ENCODE results near the gene MYO10. TPM values are rescaled to one million over a fixed set of nuclear protein-coding genes. Genes with fewer than 3 reads are reported as not detected.

Gene MYO10
- total RNA-seq, 4 donors from 2014 or later, result 3.2 to 30.7 (median 22.9) TPM

DNA sequence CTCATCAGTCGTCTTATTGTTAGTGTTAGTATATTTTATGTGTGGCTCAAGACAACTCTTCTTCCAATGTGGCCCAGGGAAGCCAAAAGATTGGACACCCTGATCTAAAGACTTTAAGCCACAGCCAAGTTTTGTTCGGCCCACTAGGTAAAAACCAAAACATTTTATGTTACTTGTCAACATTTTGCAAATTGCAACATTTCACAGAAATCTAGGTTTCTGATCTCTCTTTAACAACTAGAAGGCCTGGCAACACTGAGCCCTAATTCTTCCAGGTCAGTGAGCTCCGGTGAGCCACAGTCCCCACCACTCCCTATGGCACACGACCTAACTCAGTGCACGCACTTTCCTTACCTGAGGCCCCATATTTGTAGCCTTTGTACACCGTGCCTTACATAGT lies 24.0 kb downstream of the MYO10 start:
- no peak for TF ChIP-seq POLR2A (IDR thresholded peaks at IDR 0.05)
- TF ChIP-seq, protein P1, sequence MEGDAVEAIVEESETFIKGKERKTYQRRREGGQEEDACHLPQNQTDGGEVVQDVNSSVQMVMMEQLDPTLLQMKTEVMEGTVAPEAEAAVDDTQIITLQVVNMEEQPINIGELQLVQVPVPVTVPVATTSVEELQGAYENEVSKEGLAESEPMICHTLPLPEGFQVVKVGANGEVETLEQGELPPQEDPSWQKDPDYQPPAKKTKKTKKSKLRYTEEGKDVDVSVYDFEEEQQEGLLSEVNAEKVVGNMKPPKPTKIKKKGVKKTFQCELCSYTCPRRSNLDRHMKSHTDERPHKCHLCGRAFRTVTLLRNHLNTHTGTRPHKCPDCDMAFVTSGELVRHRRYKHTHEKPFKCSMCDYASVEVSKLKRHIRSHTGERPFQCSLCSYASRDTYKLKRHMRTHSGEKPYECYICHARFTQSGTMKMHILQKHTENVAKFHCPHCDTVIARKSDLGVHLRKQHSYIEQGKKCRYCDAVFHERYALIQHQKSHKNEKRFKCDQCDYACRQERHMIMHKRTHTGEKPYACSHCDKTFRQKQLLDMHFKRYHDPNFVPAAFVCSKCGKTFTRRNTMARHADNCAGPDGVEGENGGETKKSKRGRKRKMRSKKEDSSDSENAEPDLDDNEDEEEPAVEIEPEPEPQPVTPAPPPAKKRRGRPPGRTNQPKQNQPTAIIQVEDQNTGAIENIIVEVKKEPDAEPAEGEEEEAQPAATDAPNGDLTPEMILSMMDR (IDR thresholded peaks at IDR 0.05), result no peak
- Histone ChIP-seq H3K36me3 (no peaks in the 10 kb centered on the region), H3K4me3 (no peak overlapping the region), H3K9me3 (no peaks in the 10 kb centered on the region), H3K4me1 (no peaks in the 10 kb centered on the region), H3K27me3 (no peaks in the 10 kb centered on the region), H3K27ac (no peak overlapping the region)
- no peak for DNase-seq
- intact Hi-C loops (cut with DNase I; ENCODE audit: low total_unique reads), result no loop called here

GRCh38 chr5:16909464-16909863 lies 26.6 kb downstream of the MYO10 start:
- Histone ChIP-seq H3K27me3 (no peaks in the 10 kb centered on the region), H3K9me3 (no peaks in the 10 kb centered on the region), H3K27ac (no peak overlapping the region), H3K36me3 (no peaks in the 10 kb centered on the region), H3K4me3 (no peak overlapping the region), H3K4me1 (no peaks in the 10 kb centered on the region)
- DNase-seq, result no peak
- TF ChIP-seq, protein P1 (IDR thresholded peaks at IDR 0.05), result no peak
- intact Hi-C loops (cut with DNase I; ENCODE audit: low total_unique reads), result no loop called here

GRCh38 chr5:16907270-16907669 lies 28.8 kb downstream of the MYO10 start:
- Histone ChIP-seq H3K27ac (no peak overlapping the region), H3K9me3 (no peaks in the 10 kb centered on the region), H3K27me3 (no peaks in the 10 kb centered on the region), H3K36me3 (no peaks in the 10 kb centered on the region), H3K4me1 (no peaks in the 10 kb centered on the region), H3K4me3 (no peak overlapping the region)
- intact Hi-C loops (cut with DNase I; ENCODE audit: low total_unique reads), result no loop called here
- TF ChIP-seq POLR2A (IDR thresholded peaks at IDR 0.05), result no peak
- TF ChIP-seq, protein P1 (IDR thresholded peaks at IDR 0.05), result no peak
- no peak for DNase-seq

DNA sequence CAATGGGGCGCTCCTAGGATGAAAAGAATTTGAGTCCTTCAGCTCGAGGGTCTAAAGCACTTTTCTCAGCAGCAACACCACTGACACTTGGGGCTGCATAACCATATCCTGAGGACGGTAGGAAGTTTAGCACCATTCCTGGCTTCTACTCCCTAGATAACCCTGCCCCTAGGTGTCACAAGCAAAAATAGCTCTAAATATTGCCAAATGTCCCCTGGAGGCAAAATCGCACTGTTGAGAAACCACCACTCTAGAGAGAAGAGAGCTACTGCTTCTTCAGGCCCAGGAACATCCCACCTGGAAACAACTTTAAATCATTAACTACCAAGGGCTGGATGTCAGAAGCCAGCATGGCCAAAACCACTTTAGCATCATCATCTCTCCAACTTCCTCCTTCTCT lies 29.8 kb downstream of the MYO10 start:
- Histone ChIP-seq H3K4me1 (no peaks in the 10 kb centered on the region), H3K36me3 (no peaks in the 10 kb centered on the region), H3K27me3 (no peaks in the 10 kb centered on the region), H3K9me3 (no peaks in the 10 kb centered on the region), H3K27ac (no peak overlapping the region), H3K4me3 (no peak overlapping the region)
- intact Hi-C loops (cut with DNase I; ENCODE audit: low total_unique reads), result no loop called here
- TF ChIP-seq, protein P1 (IDR thresholded peaks at IDR 0.05), result no peak
- no peak for TF ChIP-seq POLR2A (IDR thresholded peaks at IDR 0.05)
- no peak for DNase-seq

DNA sequence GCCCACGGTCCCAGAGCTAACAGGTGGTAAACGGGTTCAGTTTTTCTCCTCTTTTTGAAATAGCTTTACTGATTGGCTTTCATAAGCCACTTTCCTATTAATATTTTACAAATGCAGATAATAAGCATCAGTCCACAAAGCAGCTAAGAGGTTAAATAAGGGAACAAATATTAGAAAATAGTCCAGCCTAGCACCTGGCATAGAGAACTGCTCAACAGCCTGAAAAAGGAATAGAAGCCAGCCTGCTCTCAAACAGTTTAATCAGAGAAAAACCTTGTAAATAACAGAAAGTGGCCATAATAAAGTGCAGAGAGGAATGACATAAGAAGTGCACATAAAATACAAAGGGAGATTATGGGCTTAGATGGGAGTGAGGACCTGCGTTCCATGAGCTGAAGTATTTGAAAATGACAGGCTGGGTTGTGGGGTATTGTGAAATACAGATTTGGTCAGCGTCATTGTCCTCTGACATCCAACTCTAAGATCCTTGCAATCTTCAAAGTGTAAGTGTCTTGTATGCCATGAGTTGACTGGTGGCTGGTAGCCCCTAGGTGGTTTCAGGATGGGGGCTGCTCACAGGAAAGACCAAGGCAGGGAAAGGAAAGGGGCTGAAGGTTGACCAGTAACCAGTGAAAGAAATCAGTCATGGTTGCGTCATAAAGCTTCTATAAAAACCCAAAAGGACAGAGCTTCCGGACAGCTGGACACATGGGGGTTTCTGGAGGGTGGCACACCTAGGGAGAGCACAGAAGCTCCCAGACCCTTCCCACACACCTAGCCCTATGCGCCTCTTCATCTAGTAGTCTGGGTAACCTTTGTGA lies 32.4 kb downstream of the MYO10 start:
- Histone ChIP-seq H3K27me3 (no peaks in the 10 kb centered on the region), H3K4me3 (no peak overlapping the region), H3K4me1 (no peaks in the 10 kb centered on the region), H3K27ac (no peak overlapping the region), H3K36me3 (no peaks in the 10 kb centered on the region), H3K9me3 (no peaks in the 10 kb centered on the region)
- TF ChIP-seq, protein P1 (IDR thresholded peaks at IDR 0.05), result no peak
- TF ChIP-seq POLR2A (IDR thresholded peaks at IDR 0.05), result no peak
- intact Hi-C loops (cut with DNase I; ENCODE audit: low total_unique reads), result no loop called here
- DNase-seq, result no peak
